Stimulated activated CD4-positive, alpha-beta T cell treated with anti-CD3 and anti-CD28 coated beads, Interleukin-4, amount 100 ng/mL, for 1 hour (primary cell): ENCODE data around the gene DHRS3.
"Not testable (repeated sequence)": the region's sequence is repeated elsewhere in the genome, so short reads cannot be mapped to it uniquely, and the experiment has no call there.

Experiments used
- DNase-seq: peaks from one replicate; pipeline ENCODE4 v3.0.0-alpha.2; 2020

The DHRS3 gene

DNA sequence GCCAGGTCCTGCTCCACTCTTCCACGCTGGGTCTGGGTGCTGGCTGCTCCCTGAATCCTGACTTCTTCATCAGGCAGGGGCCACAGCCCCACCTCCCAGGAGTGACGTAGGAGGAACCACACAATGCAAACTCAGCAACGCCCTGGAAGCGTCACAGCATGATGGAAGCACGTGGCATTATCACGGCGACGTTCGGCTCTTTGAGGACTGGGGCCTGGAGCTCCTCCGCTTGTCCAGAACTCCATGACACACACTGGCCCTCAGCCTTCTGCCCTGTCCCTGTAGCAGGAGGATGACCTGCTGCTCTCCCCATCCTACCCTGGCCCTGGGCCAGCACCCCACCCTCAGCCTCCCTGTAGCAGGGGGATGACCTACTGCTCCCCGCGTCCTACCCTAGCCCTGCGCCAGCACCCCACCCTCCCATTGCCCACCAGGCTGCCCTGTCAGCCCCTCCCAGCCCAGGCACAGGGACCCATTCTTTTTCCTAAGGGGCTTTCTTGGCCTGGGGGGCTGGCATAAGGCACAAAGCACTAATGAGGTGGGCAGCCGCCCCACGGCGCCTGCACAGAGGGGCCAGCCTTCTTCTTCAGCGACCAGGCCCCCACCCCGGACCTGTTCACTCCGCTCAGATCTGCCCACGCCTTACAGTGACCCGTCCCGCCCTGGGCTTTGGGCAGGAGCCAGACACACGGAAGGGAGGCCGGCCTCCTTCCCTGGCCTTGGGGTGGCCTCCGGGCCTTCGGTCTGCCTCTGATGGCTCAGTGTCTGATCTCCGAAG lies 65.7 kb downstream of the DHRS3 start:
- DNase-seq: no peak

- DNase-seq: no peak
Observed at GRCh38 chr1:12551584-12551983, 66.4 kb downstream of the DHRS3 start.

DNA sequence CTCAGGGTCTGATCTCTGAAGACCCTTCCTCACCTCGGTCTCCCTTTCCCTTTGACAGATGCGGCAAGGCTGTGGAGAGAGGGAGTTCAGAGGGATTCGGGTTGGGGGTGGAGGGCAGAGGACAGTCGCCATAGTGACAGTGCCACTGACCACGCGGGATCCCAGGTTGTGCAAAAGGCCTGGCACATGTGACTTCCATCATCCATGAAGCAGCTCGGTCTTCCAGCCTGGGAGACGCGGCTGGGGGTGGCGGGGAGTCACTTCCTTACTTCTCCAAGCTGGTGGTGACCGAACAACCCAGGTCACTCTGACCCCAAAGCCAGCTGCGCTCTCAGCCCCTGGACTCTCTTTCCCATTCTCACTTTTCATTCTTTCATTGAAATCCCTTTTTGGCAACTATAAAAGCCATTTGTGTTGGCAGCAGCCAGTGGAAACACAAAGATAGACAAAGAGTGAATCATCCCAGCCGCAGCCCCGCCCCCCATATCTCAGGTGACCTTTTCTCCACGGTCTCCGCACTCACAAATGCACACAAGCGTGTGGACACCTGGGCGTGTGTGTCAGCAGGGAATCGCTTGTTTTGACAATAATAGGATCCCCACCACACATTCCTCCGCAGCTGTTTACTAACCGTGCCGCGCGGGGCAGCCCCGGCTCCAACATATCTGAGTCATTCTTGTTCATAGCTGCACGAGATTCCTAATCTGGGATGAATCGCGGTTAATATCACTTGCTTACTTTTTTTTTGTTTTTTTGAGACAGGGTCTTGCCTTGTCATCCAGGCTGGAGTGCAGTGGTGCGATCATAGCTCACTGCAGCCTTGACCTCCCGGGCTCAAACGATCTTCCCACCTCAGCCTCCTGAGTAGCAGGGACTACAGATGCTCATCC lies 68.3 kb downstream of the DHRS3 start:
- DNase-seq: peak; percentile 29

GRCh38 chr1:12548973-12549459 lies 69.0 kb downstream of the DHRS3 start:
- no peak for DNase-seq

- no peak for DNase-seq
Observed at GRCh38 chr1:12548279-12548972, 69.6 kb downstream of the DHRS3 start.

- DNase-seq: no peak
Observed at GRCh38 chr1:12547586-12548225, 70.3 kb downstream of the DHRS3 start.

- DNase-seq: no peak
Observed at GRCh38 chr1:12546771-12547585, 71.0 kb downstream of the DHRS3 start.

GRCh38 chr1:12544992-12545391 lies 73.0 kb downstream of the DHRS3 start:
- no peak for DNase-seq

DNA sequence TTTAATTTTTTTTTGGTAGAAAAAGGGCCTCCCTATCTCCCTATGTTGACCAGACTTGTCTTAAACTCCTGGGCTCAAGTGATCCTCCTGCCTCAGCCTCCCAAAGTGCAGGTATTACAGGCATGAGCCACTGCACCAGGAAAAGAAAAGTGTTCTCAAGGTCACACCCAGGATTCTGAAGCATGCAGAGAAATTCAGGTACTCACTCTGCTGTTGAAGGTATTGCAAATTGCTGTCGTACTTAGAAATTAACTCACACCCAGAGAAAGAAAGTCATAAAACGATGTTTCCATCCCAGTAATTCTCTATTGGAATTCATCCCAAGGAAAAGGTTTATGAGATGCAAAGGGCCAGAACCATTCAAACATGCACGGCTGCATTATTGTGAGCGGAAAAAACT lies 73.7 kb downstream of the DHRS3 start:
- DNase-seq: no peak

DNA sequence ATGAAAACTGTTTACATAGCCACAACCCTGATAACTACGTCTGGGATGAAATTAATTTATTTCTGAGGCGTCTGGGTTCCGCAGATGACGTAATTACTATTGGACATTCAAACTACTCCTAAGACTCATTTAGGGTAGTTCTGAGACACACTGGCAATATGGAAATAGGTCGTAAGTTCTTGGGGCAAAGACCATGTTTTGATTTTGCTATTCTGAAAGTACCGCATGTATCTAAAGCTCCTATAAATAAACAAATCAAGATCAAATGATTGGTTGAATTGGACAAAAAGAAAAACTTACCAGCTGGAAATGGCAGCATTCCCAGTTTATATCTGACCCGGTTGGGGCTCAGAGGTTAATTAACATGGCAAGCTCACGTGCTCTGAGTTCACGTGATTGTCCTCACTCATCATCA lies 74.3 kb downstream of the DHRS3 start:
- no peak for DNase-seq

DNA sequence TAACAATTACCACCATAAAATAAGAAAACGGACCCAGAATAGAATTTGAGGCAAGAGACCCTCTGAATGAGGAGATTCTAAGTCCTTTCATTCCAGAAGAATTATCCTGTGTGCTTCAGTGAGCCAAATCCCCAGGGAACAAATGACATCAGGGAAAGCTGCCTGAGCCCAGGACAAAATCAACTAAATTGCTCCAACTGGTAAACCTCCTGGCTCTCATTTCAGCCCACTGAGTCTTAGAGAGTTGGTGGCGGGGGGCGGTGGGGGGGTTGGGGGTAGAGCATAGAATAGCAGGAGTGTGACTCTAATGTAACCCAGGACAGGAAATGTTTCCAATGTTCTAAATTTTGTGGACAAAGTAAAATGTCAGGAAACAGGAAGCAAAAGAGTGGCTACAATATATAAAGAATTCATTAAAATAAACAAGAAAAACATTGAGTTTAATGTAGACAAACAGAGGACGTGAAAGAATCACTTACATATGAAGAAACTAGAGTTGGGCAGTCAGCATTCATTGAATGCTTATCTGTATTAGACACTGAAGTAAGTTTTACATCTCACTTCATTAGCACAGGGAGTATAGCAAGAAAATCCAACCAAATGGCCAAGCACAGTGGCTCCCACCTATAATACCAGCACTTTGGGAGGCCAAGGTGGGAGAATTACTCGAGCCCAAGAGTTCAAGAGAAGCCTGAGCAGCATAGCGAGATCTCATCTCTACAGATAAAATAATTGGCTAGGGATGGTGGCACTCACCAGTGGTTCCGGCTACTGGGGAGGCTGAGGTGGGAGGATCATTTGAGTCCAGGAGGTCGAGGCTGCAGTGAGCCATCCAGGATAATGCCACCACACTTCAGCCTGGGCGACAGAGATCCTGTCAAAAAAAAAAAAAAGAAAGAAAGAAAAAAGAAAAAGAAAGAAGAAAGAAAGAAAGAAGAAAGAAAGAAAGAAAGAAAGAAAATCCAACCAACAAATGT lies 75.1 kb downstream of the DHRS3 start:
- no peak for DNase-seq

DNA sequence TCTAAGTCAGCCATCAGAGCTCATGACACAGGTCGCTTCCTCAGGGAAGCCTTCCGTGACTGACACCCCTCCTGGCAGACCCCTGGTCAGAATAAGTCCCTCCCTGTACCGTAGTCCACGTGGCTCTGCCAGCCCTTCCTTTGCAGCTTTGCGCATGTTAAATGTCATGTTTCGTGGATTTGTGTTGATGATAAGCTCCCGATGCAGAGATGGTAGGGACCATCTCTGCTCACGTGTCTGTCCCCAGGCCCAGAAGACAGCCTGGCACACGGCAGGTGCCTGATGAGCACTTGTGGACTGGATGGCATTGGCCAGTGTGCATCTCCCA lies 75.9 kb downstream of the DHRS3 start:
- DNase-seq: no peak

DNA sequence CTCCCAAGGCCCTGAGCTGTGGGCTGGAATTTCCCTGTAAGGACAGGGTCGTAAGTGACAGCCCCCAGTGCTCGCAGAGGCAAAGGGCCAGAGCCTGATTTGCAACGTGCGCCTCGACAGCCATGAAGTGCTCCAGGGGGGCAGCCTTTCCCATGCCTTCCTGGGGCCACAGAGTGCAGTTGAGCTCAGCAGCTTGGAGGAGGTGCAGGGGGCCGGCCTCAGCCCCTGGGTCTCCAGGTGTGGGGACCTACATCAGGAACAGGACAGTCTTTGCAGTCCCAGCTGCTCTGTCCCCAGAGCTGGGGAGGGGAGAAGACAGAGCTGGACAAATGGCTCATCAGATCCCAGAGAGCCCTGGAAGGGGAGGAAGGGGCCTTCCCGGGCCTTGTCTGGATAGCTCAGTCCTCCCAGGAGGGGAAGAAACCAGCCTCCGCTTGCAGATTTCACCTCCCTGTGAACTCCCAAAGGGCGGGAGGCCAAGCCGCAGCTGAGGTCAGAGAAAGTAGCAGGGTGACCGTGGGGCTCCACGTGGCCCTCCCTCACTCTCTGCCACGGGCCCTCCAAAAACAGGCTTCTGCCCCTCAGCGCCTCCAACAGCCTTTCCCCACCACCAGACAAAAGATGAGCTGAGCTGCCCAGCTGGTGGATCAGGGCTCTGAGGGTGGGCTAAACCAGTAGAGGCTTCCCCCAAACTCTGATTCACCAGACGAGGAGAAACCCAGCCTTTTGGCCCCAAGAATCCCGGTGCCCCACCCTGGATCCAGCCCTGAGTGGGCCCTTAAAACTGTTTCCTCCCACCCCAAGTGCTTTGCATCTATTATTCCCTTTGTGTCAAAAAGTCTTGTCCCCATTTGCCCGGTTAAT lies 76.5 kb downstream of the DHRS3 start:
- no peak for DNase-seq

DNA sequence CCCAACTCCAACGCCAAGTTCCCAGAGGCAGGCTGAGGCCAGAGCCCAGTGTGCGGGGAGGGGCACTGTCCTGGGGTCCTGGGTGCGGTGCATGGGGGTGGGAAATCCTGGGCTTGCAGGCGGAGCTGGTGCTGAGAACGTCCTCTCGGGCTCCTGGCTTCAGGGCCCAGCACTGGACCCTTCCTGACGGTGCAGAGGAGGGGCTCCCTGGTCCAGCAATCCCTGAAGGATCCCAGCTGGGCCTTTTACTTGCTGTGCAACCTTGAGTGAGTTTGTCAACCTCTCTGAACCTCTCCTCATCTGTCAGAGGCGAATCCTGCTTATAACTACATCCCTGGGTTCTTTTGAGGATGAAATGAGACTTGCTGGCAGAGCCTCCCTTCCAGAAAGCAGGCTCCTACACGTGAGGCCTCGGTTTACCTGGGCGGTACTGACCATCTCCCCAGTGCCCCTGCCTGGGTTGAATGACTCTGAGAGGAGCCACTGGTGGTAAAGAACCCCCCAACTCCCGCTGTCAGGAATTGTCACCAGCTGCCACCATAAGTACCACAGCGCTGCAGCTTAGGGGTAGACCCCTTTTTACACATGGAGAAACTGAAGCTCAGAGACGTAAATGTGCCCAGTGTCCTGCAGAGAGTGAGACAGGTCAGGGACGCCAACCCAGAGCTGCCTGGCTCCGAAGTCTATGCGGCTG lies 77.3 kb downstream of the DHRS3 start:
- no peak for DNase-seq

GRCh38 chr1:12539705-12540579 lies 78.1 kb downstream of the DHRS3 start:
- DNase-seq: no peak

DNA sequence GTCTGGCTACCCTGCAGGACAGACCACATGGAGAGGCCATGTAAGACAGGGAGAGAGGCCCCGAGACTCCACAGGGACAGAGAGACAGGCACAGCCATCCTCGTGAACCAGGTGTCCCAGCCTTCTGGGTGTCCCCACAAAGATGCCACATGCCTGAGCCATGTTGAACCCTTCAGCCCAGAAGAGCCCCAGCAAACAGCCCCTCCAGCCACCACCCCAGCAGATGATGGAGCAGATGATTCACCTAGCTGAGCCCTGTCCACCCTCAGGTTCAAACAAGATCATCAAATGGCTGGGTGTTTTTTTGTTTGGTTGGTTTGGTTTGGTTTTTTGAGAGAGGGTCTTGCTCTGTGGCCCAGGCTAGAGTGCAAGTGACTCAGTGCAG lies 78.7 kb downstream of the DHRS3 start:
- DNase-seq: no peak

- DNase-seq: not testable (repeated sequence)
Observed at GRCh38 chr1:12538536-12538935, 79.5 kb downstream of the DHRS3 start.

- DNase-seq: no peak
Observed at GRCh38 chr1:12537906-12538461, 80.0 kb downstream of the DHRS3 start.
